ENCODE measurements around the gene OSBPL10.
"Not testable (repeated sequence)": the region's sequence is repeated elsewhere in the genome, so short reads cannot be mapped to it uniquely, and the experiment has no call there.

The OSBPL10 gene

DNA sequence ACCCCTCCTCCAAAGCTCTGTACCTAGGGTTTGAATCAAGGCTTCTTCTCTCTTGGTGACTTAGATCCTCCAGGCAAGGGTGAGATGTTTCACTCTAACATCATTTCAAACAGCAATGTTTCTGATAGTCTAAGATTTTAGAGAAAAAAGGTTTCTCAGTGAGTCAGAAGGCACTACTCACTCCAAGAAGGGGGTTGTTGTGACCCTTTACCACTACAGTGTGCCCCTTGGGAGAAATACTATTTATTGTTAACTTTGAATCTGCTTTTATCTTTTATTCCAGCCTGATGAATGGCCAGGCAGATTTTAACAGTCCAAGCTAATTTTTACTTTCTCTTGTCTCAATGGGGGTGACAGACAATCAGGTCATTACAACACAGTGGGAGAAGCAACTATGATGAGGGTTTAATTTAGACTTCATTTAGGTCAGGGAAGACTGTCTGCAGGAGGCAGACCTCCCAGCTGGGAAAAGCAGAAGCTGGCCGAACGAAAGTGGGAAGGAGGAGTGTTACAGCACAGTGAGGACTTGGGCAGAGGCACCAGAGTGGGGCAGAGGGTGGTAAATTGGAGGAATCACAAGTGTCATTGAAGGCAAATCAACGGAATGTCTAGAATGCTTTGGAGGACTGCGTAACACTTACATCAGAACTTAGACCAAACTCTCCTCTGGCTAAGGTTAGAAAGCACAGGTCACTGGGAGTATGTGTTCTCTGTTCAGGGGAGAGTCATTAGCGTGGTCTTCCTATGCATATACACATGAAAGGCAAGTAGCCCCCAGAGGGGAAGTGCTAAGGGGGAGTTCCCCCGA, 21.7 kb upstream of the OSBPL10 start:
- TF ChIP-seq CTCF (IDR thresholded peaks at IDR 0.05) (no peak), ZFX (IDR thresholded peaks at IDR 0.05; ENCODE audit: borderline replicate concordance) (no peak)
- H3K27ac ChIP-seq = no peak overlapping the region

DNA sequence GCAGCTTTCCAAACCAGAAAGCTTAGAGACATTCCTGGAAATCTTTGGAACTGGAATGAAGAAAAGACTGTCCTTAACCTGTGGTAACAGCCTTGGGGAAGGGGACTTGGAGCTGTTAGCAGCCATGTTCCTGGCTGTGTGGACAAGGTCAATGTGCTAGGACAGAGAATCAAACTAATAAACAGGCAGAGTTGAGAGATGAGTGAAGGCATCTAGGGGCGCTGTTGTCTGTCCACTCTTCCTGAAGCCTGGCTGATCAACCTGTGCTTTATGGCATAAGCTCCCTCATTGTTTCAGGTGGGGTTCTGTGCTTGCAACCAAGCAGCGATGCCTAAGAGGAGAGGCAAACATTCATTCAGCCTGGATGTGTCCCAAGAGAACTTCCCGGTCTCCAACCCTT, 19.8 kb upstream of the OSBPL10 start:
- H3K27ac ChIP-seq = no peak overlapping the region
- TF ChIP-seq ZFX (IDR thresholded peaks at IDR 0.05; ENCODE audit: borderline replicate concordance) (no peak), CTCF (IDR thresholded peaks at IDR 0.05) (no peak)

GRCh38 chr3:31999907-32000439, 18.9 kb upstream of the OSBPL10 start:
- H3K27ac ChIP-seq = no peak overlapping the region
- no peak for TF ChIP-seq ZFX (IDR thresholded peaks at IDR 0.05; ENCODE audit: borderline replicate concordance)
- no peak for TF ChIP-seq CTCF (IDR thresholded peaks at IDR 0.05)

DNA sequence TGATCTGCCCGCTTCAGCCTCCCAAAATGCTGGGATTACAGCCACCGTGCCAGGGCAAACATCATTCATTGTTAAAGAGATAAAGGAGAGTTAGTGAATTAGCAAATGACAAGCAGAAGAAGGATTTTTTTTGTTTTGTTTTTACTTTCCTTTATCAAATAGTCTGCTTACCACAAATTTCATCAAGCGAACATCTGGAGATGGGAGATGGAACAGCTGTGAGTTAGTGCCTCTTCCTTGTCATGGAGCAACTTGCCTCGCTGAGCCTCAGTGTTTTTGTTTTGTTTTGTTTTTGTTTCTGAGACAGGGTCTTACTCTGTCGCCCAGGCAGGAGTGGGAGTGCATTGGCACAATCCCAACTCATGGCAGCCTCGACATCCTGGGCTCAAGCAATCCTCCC, 16.4 kb upstream of the OSBPL10 start:
- no peak overlapping the region for H3K27ac ChIP-seq
- TF ChIP-seq ZFX (IDR thresholded peaks at IDR 0.05; ENCODE audit: borderline replicate concordance) (no peak), CTCF (IDR thresholded peaks at IDR 0.05) (no peak)

- H3K27ac ChIP-seq = no peak overlapping the region
- no peak for TF ChIP-seq CTCF (IDR thresholded peaks at IDR 0.05)
- TF ChIP-seq ZFX (IDR thresholded peaks at IDR 0.05; ENCODE audit: borderline replicate concordance) = no peak
These were observed 15.1 kb upstream of the OSBPL10 start for GRCh38 chr3:31996195-31996594.

GRCh38 chr3:31995026-31995425, 14.0 kb upstream of the OSBPL10 start:
- not testable (repeated sequence) for H3K27ac ChIP-seq

- H3K27ac ChIP-seq = no peak overlapping the region
- TF ChIP-seq ZFX (IDR thresholded peaks at IDR 0.05; ENCODE audit: borderline replicate concordance) (no peak), CTCF (IDR thresholded peaks at IDR 0.05) (no peak)
These were observed 12.8 kb upstream of the OSBPL10 start for GRCh38 chr3:31993843-31994242.

- not testable (repeated sequence) for H3K27ac ChIP-seq
These were observed 11.9 kb upstream of the OSBPL10 start for GRCh38 chr3:31992995-31993394.
